GM19035 (cell line): ENCODE measurements around the gene PEX19.

Experiments
- ATAC-seq: cut with Tn5 transposase; IDR thresholded peaks from one replicate; pipeline ENCODE4 v1.9.1; 2021; ENCODE audit not compliant: unreplicated experiment

The PEX19 gene

GRCh38 chr1:160239582-160240299, 45.2 kb downstream of the PEX19 start:
- no peak for ATAC-seq

GRCh38 chr1:160238408-160238807, 46.5 kb downstream of the PEX19 start:
- no peak for ATAC-seq

GRCh38 chr1:160237558-160237957, 47.4 kb downstream of the PEX19 start:
- ATAC-seq, result no peak

GRCh38 chr1:160236806-160237205, 48.1 kb downstream of the PEX19 start:
- no peak for ATAC-seq

- ATAC-seq, result no peak
These were observed 52.0 kb downstream of the PEX19 start for GRCh38 chr1:160232911-160233310.

- ATAC-seq, result no peak
These were observed 56.5 kb downstream of the PEX19 start for GRCh38 chr1:160228431-160228830.

- no peak for ATAC-seq
These were observed 57.4 kb downstream of the PEX19 start for GRCh38 chr1:160227561-160227960.

GRCh38 chr1:160227034-160227433, 57.9 kb downstream of the PEX19 start:
- no peak for ATAC-seq
